Trophoblast cell (in vitro differentiated cells and primary cell): ENCODE data around the gene GALE.

Experiments used
- DNase-seq, 2 donors: peaks; one replicate each; pipeline ENCODE4 v3.0.0-alpha.2; 2016
- H2AFZ ChIP-seq: 2 replicates; pipeline ENCODE4 v1.6.1; 2013; ENCODE audit warnings: low read length, moderate library complexity, mild to moderate bottlenecking; ENCODE audit not compliant: insufficient read depth, poor library complexity
- H2AK5ac ChIP-seq: 2 replicates; pipeline ENCODE4 v1.6.1; 2013; ENCODE audit warnings: mild to moderate bottlenecking, low read length
- H2BK120ac ChIP-seq: 2 replicates; pipeline ENCODE4 v1.6.1; 2013; ENCODE audit warnings: low read length, mild to moderate bottlenecking, moderate library complexity; ENCODE audit not compliant: insufficient read depth, poor library complexity
- H2BK12ac ChIP-seq: 2 replicates; pipeline ENCODE4 v1.6.1; 2013; ENCODE audit warnings: mild to moderate bottlenecking, low read length, moderate library complexity
- H2BK5ac ChIP-seq: 2 replicates; pipeline ENCODE4 v1.6.1; 2013; ENCODE audit warnings: low read length, low read depth, moderate library complexity, mild to moderate bottlenecking; ENCODE audit not compliant: poor library complexity
- H3K14ac ChIP-seq: 2 replicates; pipeline ENCODE4 v1.6.1; 2013; ENCODE audit warnings: mild to moderate bottlenecking, low read length
- H3K18ac ChIP-seq: 2 replicates; pipeline ENCODE4 v1.6.1; 2013; ENCODE audit warnings: mild to moderate bottlenecking, low read length
- H3K23ac ChIP-seq: 2 replicates; pipeline ENCODE4 v1.6.1; 2013; ENCODE audit warnings: low read length
- H3K27ac ChIP-seq: 2 replicates; pipeline ENCODE4 v1.5.1; 2013; ENCODE audit warnings: low read depth, mild to moderate bottlenecking, inconsistent platforms, low read length, moderate library complexity
- H3K27me3 ChIP-seq: 2 replicates; pipeline ENCODE4 v1.6.1; 2013; ENCODE audit warnings: inconsistent platforms, mild to moderate bottlenecking, low read length, moderate library complexity; ENCODE audit not compliant: insufficient read depth
- H3K36me3 ChIP-seq, 2 experiments: 1 replicate in 1 of 2; 2 replicates in 1 of 2; pipeline ENCODE4 v1.6.1; 2013; ENCODE audit warnings: low read length in 2 of 2, mild to moderate bottlenecking in 2 of 2, moderate library complexity in 1 of 2; ENCODE audit not compliant: insufficient read depth in 2 of 2, control insufficient read depth in 1 of 2
- H3K4ac ChIP-seq: 2 replicates; pipeline ENCODE4 v1.6.1; 2013; ENCODE audit warnings: low read depth, mild to moderate bottlenecking, low read length, moderate library complexity
- H3K4me1 ChIP-seq, 2 experiments: 1 replicate in 1 of 2; 2 replicates in 1 of 2; pipeline ENCODE4 v1.6.1; 2013; ENCODE audit warnings: low read length in 2 of 2, mild to moderate bottlenecking in 2 of 2, moderate library complexity in 1 of 2; ENCODE audit not compliant: insufficient read depth in 2 of 2, control insufficient read depth in 1 of 2
- H3K4me2 ChIP-seq: 2 replicates; pipeline ENCODE4 v1.6.1; 2013; ENCODE audit warnings: inconsistent platforms, mild to moderate bottlenecking, low read length, moderate library complexity
- H3K4me3 ChIP-seq: 2 replicates; pipeline ENCODE4 v1.5.1; 2013; ENCODE audit warnings: mild to moderate bottlenecking, low read depth, low read length, inconsistent platforms
- H3K79me1 ChIP-seq: one replicate; pipeline ENCODE4 v1.6.1; 2013; ENCODE audit warnings: low read length
- H3K79me2 ChIP-seq: 2 replicates; pipeline ENCODE4 v1.6.1; 2013; ENCODE audit warnings: low read length, mild to moderate bottlenecking; ENCODE audit not compliant: control insufficient read depth, insufficient read depth, poor library complexity
- H3K9ac ChIP-seq: 2 replicates; pipeline ENCODE4 v1.6.1; 2013; ENCODE audit warnings: mild to moderate bottlenecking, low read length
- H3K9me3 ChIP-seq: 2 replicates; pipeline ENCODE4 v1.6.1; 2013; ENCODE audit warnings: low read depth, mild to moderate bottlenecking, control low read depth, inconsistent platforms, low read length; ENCODE audit not compliant: insufficient read depth
- H4K12ac ChIP-seq: 2 replicates; pipeline ENCODE4 v1.6.1; 2013; ENCODE audit warnings: low read depth, mild to moderate bottlenecking, low read length, moderate library complexity
- H4K8ac ChIP-seq: 2 replicates; pipeline ENCODE4 v1.6.1; 2013; ENCODE audit warnings: low read depth, mild to moderate bottlenecking, low read length, moderate library complexity
- H4K91ac ChIP-seq: one replicate; pipeline ENCODE4 v1.6.1; 2013; ENCODE audit warnings: low read depth, mild to moderate bottlenecking, low read length, moderate library complexity
- WGBS: extraction: QIAGEN DNeasy Blood & Tissue Kit; methylation state at CpG from one replicate; pipeline ENCODE4 v1.1.7; 2013; ENCODE audit warnings: missing lambda C conversion rate; ENCODE audit not compliant: insufficient read length, insufficient coverage; ENCODE audit errors: extremely low coverage; 5-methylcytosine and 5-hydroxymethylcytosine counted together

Gene GALE

DNA sequence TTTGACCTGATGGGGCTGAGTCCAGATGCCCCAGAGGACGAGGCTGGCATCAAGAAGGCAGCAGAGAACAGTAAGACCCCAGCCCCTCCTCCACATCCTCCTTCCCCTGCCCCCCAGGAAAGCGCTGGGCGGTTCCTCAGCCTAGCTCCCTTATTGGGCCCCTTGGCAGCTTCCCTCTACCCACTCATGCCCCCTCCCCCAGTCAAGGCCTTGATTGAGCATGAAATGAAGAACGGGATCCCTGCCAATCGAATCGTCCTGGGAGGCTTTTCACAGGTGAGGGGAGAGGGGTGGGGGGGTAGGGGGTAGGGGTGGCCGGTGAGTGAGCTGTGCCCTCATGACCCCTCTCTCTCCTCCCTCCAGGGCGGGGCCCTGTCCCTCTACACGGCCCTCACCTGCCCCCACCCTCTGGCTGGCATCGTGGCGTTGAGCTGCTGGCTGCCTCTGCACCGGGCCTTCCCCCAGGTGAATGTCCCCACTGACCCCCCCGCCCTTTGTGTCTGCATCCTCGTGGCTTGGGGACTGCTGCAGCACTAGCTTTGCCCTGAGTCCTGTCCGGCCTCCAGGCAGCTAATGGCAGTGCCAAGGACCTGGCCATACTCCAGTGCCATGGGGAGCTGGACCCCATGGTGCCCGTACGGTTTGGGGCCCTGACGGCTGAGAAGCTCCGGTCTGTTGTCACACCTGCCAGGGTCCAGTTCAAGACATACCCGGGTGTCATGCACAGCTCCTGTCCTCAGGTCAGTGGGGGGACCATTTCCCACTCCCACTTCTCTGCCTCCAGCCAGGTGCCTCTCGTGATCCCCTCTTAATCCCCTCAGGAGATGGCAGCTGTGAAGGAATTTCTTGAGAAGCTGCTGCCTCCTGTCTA is 6.5 kb downstream of the GALE start:
- no peak overlapping the region for H3K23ac ChIP-seq
- no peak overlapping the region for H4K91ac ChIP-seq
- no peaks in the 10 kb centered on the region for H3K9me3 ChIP-seq
- whole genome bisulfite sequencing = no CpG with 5 or more reads among the region's 21 CpGs
- no peak overlapping the region for H2AFZ ChIP-seq
- no peak overlapping the region for H3K27ac ChIP-seq
- H3K27me3 ChIP-seq = no peaks in the 10 kb centered on the region
- peaks cover 12% of the 10 kb centered on the region for H3K79me2 ChIP-seq
- no peak overlapping the region for H2BK5ac ChIP-seq
- no peak overlapping the region for H3K14ac ChIP-seq
- H2BK12ac ChIP-seq = no peak overlapping the region
- no peak overlapping the region for H4K12ac ChIP-seq
- no peak for DNase-seq
- no peak overlapping the region for H3K4me3 ChIP-seq
- H3K4me1 ChIP-seq = peaks cover 17 to 20% of the 10 kb centered on the region in 2 experiments
- H4K8ac ChIP-seq = no peak overlapping the region
- H2BK120ac ChIP-seq = no peak overlapping the region
- H3K4ac ChIP-seq = no peak overlapping the region
- peaks cover 61% of the 10 kb centered on the region in 2 experiments for H3K36me3 ChIP-seq
- H2AK5ac ChIP-seq = no peak overlapping the region
- no peak overlapping the region for H3K18ac ChIP-seq
- no peak overlapping the region for H3K4me2 ChIP-seq
- H3K79me1 ChIP-seq = peaks cover 7% of the 10 kb centered on the region
- no peak overlapping the region for H3K9ac ChIP-seq

GRCh38 chr1:23793018-23793781 is 7.4 kb downstream of the GALE start:
- Histone ChIP-seq H2BK120ac (no peak overlapping the region), H3K18ac (peak overlapping the region; percentile 1), H3K9ac (no peak overlapping the region)

DNA sequence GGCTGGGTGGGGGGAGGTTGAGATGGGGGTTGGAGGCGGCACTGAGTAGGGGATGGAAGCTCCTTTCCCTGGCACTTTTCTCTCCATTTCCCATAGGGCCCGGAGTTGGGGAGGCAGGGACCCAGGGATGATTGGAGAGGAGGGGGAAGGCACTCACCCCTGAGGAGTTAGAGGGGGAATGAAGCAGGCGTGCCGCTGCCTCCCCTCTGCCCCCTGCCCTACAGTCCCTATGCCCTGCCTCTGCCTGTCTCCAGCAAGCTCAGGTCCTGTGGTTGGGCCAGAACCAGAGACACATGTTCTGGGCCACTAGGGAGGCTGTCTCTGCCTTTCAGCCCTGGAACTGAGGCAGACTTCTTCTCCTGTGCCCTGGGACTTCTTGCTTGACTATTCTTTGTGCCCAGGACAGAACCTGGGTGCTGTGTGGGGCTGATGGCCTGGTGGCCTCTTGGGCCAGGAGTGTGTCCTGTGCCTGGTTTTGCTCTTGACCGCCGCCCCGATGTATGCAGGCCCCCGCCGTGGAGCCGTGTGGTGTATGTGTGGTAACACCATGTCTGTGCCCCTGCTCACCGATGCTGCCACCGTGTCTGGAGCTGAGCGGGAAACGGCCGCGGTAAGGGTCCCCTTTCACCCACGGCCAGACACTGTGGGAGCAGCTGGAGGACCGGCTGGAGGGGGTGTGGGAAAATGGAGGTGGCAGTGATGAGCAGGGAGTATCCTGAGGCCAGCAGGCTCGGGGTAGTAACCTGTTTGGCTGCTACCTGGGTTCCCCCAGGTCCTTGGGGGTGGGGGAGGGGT is 8.2 kb downstream of the GALE start:
- Histone ChIP-seq H3K79me1 (peaks cover 7% of the 10 kb centered on the region), H3K27ac (no peak overlapping the region), H3K9me3 (no peaks in the 10 kb centered on the region), H2BK12ac (no peak overlapping the region), H3K4me3 (peak overlapping the region; percentile 74), H3K4ac (peak overlapping the region; percentile 96), H2AFZ (no peak overlapping the region), H4K12ac (peak overlapping the region; percentile 23), H4K91ac (peak overlapping the region; percentile 49), H3K27me3 (no peaks in the 10 kb centered on the region), H3K9ac (peak overlapping the region; percentile 59), H3K14ac (peak overlapping the region; percentile 8), H4K8ac (peak overlapping the region; percentile 37), H2AK5ac (peak overlapping the region; percentile 19), H2BK120ac (no peak overlapping the region), H3K4me2 (peak overlapping the region; percentile 62), H3K18ac (peak overlapping the region; percentile 52), H3K23ac (no peak overlapping the region), H2BK5ac (no peak overlapping the region), H3K36me3 (peaks cover 51 to 52% of the 10 kb centered on the region in 2 experiments), H3K4me1 (peaks cover 12 to 15% of the 10 kb centered on the region in 2 experiments), H3K79me2 (peaks cover 12% of the 10 kb centered on the region)
- no peak for DNase-seq
- no CpG with 5 or more reads among the region's 19 CpGs for WGBS

More at GRCh38 chr1:23793018-23793781, 7.4 kb downstream of the GALE start:
- H4K91ac ChIP-seq = no peak overlapping the region
- no peaks in the 10 kb centered on the region for H3K9me3 ChIP-seq
- H3K14ac ChIP-seq = no peak overlapping the region
- H3K36me3 ChIP-seq = peaks cover 55 to 56% of the 10 kb centered on the region in 2 experiments
- H3K4me3 ChIP-seq = no peak overlapping the region
- no peak overlapping the region for H3K23ac ChIP-seq
- peaks cover 7% of the 10 kb centered on the region for H3K79me1 ChIP-seq
- no peak overlapping the region for H4K8ac ChIP-seq
- peak; percentile 66 to 77 for DNase-seq
- H2AK5ac ChIP-seq = no peak overlapping the region
- H4K12ac ChIP-seq = no peak overlapping the region
- H3K4me2 ChIP-seq = no peak overlapping the region
- H2BK12ac ChIP-seq = no peak overlapping the region
- no CpG with 5 or more reads among the region's 16 CpGs for WGBS
- no peak overlapping the region for H2BK5ac ChIP-seq
- H3K27ac ChIP-seq = no peak overlapping the region
- H3K4me1 ChIP-seq = peaks cover 12 to 15% of the 10 kb centered on the region in 2 experiments
- H3K4ac ChIP-seq = peak overlapping the region; percentile 96
- H3K79me2 ChIP-seq = peaks cover 12% of the 10 kb centered on the region
- no peaks in the 10 kb centered on the region for H3K27me3 ChIP-seq
- H2AFZ ChIP-seq = no peak overlapping the region

- peak overlapping the region; percentile 62 for H3K4me2 ChIP-seq
- peak overlapping the region; percentile 23 for H3K9ac ChIP-seq
- no peak overlapping the region for H3K27ac ChIP-seq
- H3K79me2 ChIP-seq = peaks cover 12% of the 10 kb centered on the region
- peak overlapping the region; percentile 79 for H4K12ac ChIP-seq
- H2AFZ ChIP-seq = peak overlapping the region; percentile 49
- no CpG with 5 or more reads among the region's 15 CpGs for whole genome bisulfite sequencing
- no peak overlapping the region for H3K23ac ChIP-seq
- peak overlapping the region; percentile 84 for H3K14ac ChIP-seq
- peaks cover 7% of the 10 kb centered on the region for H3K79me1 ChIP-seq
- peak overlapping the region; percentile 89 for H2AK5ac ChIP-seq
- peak in 1 of 2 donors; percentile 60 for DNase-seq
- peak overlapping the region; percentile 92 for H4K91ac ChIP-seq
- H3K4ac ChIP-seq = peak overlapping the region; percentile 96
- no peaks in the 10 kb centered on the region for H3K27me3 ChIP-seq
- H3K9me3 ChIP-seq = no peaks in the 10 kb centered on the region
- H2BK120ac ChIP-seq = peak overlapping the region; percentile 65
- H2BK5ac ChIP-seq = peak overlapping the region; percentile 49
- peak overlapping the region; percentile 17 for H2BK12ac ChIP-seq
- H3K4me1 ChIP-seq = peaks cover 12 to 15% of the 10 kb centered on the region in 2 experiments
- peak overlapping the region; percentile 74 for H3K4me3 ChIP-seq
- H3K18ac ChIP-seq = peak overlapping the region; percentile 73
- H4K8ac ChIP-seq = peak overlapping the region; percentile 86
- H3K36me3 ChIP-seq = peaks cover 50% of the 10 kb centered on the region in 2 experiments
These were observed 9.0 kb downstream of the GALE start for GRCh38 chr1:23791516-23792047.
